Measurements from ENCODE around the gene GNAQ.

Gene GNAQ

DNA sequence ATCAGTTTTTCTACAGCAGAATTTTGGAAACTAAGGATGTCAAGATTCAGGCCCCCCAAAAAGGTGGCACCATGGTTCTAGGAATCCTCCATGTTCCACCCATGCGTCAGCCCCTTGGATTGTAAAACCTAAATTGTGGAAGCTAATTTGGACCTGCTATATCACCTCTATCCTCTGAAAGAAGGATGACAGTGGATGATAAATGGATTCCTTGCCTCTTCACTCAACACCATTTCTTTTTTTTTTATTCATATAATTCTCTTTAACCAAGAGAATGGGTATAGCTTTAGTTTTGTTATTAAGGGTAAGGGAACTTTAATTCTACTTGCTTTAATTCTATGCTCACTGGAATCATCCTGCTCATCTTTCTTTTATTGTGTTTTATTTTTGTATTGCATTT, 71.8 kb downstream of the GNAQ start:
- no peak overlapping the region for H3K4me2 ChIP-seq (ENCODE audit: low read length, poor library complexity, severe bottlenecking)
- no peak overlapping the region for H3K14ac ChIP-seq (ENCODE audit: low read length in 2 of 2)
- no peak for DNase-seq
- H3K23ac ChIP-seq (ENCODE audit: low read length in 2 of 2) = no peak overlapping the region
- peaks cover 19% of the 10 kb centered on the region for H3K79me1 ChIP-seq (replicated peaks; ENCODE audit: low read length, poor library complexity, severe bottlenecking)
- no peak overlapping the region for H2BK15ac ChIP-seq (ENCODE audit: low read depth, poor library complexity, severe bottlenecking)
- H4K8ac ChIP-seq (ENCODE audit: low read length) = no peak overlapping the region
- H3K9me3 ChIP-seq (ENCODE audit: control insufficient read depth, low read length) = no peaks in the 10 kb centered on the region
- peaks cover 5% of the 10 kb centered on the region for H3K4me1 ChIP-seq (ENCODE audit: control insufficient read depth, insufficient read depth, low read depth, low read length)
- H2BK120ac ChIP-seq (ENCODE audit: low read depth, low read length) = no peak overlapping the region
- no CpG with 5 or more reads among the region's 1 CpG for WGBS
- no peaks in the 10 kb centered on the region for H3K27me3 ChIP-seq (ENCODE audit: control insufficient read depth in 1 of 2, insufficient read depth in 1 of 2, low read length in 2 of 2)
- H3K9ac ChIP-seq (ENCODE audit: low read length) = no peak overlapping the region
- no peaks in the 10 kb centered on the region for H3K36me3 ChIP-seq (ENCODE audit: control insufficient read depth in 1 of 2, insufficient read depth in 2 of 2, low read depth in 1 of 2, low read length in 2 of 2)
- no peak overlapping the region for H2BK12ac ChIP-seq (ENCODE audit: low read length in 2 of 2)
- H2AK5ac ChIP-seq (ENCODE audit: low read length, severe bottlenecking) = no peak overlapping the region
- H3K18ac ChIP-seq (ENCODE audit: low read depth in 1 of 2, low read length in 2 of 2) = no peak overlapping the region
- H3K27ac ChIP-seq (ENCODE audit: low read length, poor library complexity, severe bottlenecking) = no peak overlapping the region
- no peak overlapping the region for H4K91ac ChIP-seq (ENCODE audit: low read length)
- no peak overlapping the region for H2BK5ac ChIP-seq (ENCODE audit: low read depth, low read length, poor library complexity, severe bottlenecking)
- H3K4ac ChIP-seq (ENCODE audit: low read depth in 1 of 2, low read length in 2 of 2) = no peak overlapping the region
- H3K4me3 ChIP-seq (ENCODE audit: insufficient read depth in 1 of 2, low read depth in 1 of 2, low read length in 2 of 2) = no peak overlapping the region
- no peak overlapping the region for H2AFZ ChIP-seq (ENCODE audit: low read depth, low read length)

DNA sequence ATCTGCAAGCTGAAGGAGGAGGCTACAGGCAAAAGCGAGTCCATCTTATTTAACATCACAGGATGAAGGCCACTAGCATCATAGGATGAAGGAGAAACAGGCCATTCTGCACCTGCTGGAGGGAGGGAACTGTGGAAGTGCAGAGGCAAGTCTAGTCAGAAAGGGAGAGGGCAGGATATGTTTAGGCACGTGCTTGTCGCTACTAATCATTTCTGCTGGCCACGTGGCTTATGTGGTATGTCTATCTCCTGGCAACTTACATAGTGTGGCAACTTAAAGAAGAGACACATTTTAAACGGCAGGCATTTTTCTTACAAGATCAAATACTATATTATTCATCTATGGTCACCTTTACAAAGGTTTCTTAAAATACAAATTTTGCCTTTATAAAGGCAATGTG, 74.0 kb downstream of the GNAQ start:
- no peak overlapping the region for H3K9ac ChIP-seq (ENCODE audit: low read length)
- H3K4ac ChIP-seq (ENCODE audit: low read depth in 1 of 2, low read length in 2 of 2) = no peak overlapping the region
- H3K23ac ChIP-seq (ENCODE audit: low read length in 2 of 2) = no peak overlapping the region
- H4K91ac ChIP-seq (ENCODE audit: low read length) = no peak overlapping the region
- H3K4me2 ChIP-seq (ENCODE audit: low read length, poor library complexity, severe bottlenecking) = no peak overlapping the region
- H4K8ac ChIP-seq (ENCODE audit: low read length) = no peak overlapping the region
- no peaks in the 10 kb centered on the region for H3K9me3 ChIP-seq (ENCODE audit: control insufficient read depth, low read length)
- peaks cover 7% of the 10 kb centered on the region for H3K4me1 ChIP-seq (ENCODE audit: control insufficient read depth, insufficient read depth, low read depth, low read length)
- peaks cover 19% of the 10 kb centered on the region for H3K79me1 ChIP-seq (replicated peaks; ENCODE audit: low read length, poor library complexity, severe bottlenecking)
- no peaks in the 10 kb centered on the region for H3K36me3 ChIP-seq (ENCODE audit: control insufficient read depth in 1 of 2, insufficient read depth in 2 of 2, low read depth in 1 of 2, low read length in 2 of 2)
- H2BK12ac ChIP-seq (ENCODE audit: low read length in 2 of 2) = no peak overlapping the region
- H2AK5ac ChIP-seq (ENCODE audit: low read length, severe bottlenecking) = no peak overlapping the region
- H3K27me3 ChIP-seq (ENCODE audit: control insufficient read depth in 1 of 2, insufficient read depth in 1 of 2, low read length in 2 of 2) = no peaks in the 10 kb centered on the region
- H3K14ac ChIP-seq (ENCODE audit: low read length in 2 of 2) = no peak overlapping the region
- no peak overlapping the region for H3K18ac ChIP-seq (ENCODE audit: low read depth in 1 of 2, low read length in 2 of 2)
- 92% methylated on average over 4 of the region's 5 CpGs for WGBS
- H3K4me3 ChIP-seq (ENCODE audit: insufficient read depth in 1 of 2, low read depth in 1 of 2, low read length in 2 of 2) = no peak overlapping the region
- no peak overlapping the region for H3K27ac ChIP-seq (ENCODE audit: low read length, poor library complexity, severe bottlenecking)
- DNase-seq = no peak
- H2BK5ac ChIP-seq (ENCODE audit: low read depth, low read length, poor library complexity, severe bottlenecking) = no peak overlapping the region
- no peak overlapping the region for H2BK15ac ChIP-seq (ENCODE audit: low read depth, poor library complexity, severe bottlenecking)
- H2BK120ac ChIP-seq (ENCODE audit: low read depth, low read length) = no peak overlapping the region
- peak overlapping the region; percentile 18 for H2AFZ ChIP-seq (ENCODE audit: low read depth, low read length)

DNA sequence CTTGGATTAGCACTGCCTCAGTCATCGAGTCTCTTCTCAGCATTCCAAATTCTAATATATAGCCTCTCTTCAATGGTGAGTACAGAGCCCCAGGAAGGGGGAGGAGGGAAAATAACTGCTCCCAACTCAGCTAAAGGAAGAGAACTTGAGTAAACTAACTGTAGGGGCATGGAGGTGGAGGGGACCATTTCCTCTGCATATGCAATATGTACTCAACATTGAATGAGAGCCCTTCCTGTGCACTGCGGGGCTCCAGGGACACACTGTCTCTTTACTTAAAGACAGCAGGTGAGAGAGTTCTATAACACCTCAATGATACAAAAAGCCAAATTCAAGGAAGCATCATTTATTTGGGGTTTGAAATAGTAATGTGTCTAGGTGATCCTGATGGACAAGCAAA, 75.1 kb downstream of the GNAQ start:
- no peak overlapping the region for H3K9ac ChIP-seq (ENCODE audit: low read length)
- no peak for DNase-seq
- no peak overlapping the region for H2BK5ac ChIP-seq (ENCODE audit: low read depth, low read length, poor library complexity, severe bottlenecking)
- H3K27ac ChIP-seq (ENCODE audit: low read length, poor library complexity, severe bottlenecking) = no peak overlapping the region
- H3K79me1 ChIP-seq (replicated peaks; ENCODE audit: low read length, poor library complexity, severe bottlenecking) = peaks cover 21% of the 10 kb centered on the region
- H2BK12ac ChIP-seq (ENCODE audit: low read length in 2 of 2) = no peak overlapping the region
- H2BK120ac ChIP-seq (ENCODE audit: low read depth, low read length) = no peak overlapping the region
- H3K4me2 ChIP-seq (ENCODE audit: low read length, poor library complexity, severe bottlenecking) = no peak overlapping the region
- no peak overlapping the region for H3K4ac ChIP-seq (ENCODE audit: low read depth in 1 of 2, low read length in 2 of 2)
- no peak overlapping the region for H3K14ac ChIP-seq (ENCODE audit: low read length in 2 of 2)
- H3K4me1 ChIP-seq (ENCODE audit: control insufficient read depth, insufficient read depth, low read depth, low read length) = peaks cover 6% of the 10 kb centered on the region
- no peak overlapping the region for H4K8ac ChIP-seq (ENCODE audit: low read length)
- no peaks in the 10 kb centered on the region for H3K9me3 ChIP-seq (ENCODE audit: control insufficient read depth, low read length)
- H4K91ac ChIP-seq (ENCODE audit: low read length) = no peak overlapping the region
- no peak overlapping the region for H3K4me3 ChIP-seq (ENCODE audit: insufficient read depth in 1 of 2, low read depth in 1 of 2, low read length in 2 of 2)
- no peak overlapping the region for H2BK15ac ChIP-seq (ENCODE audit: low read depth, poor library complexity, severe bottlenecking)
- H3K23ac ChIP-seq (ENCODE audit: low read length in 2 of 2) = no peak overlapping the region
- H2AFZ ChIP-seq (ENCODE audit: low read depth, low read length) = no peak overlapping the region
- H2AK5ac ChIP-seq (ENCODE audit: low read length, severe bottlenecking) = no peak overlapping the region
- H3K36me3 ChIP-seq (ENCODE audit: control insufficient read depth in 1 of 2, insufficient read depth in 2 of 2, low read depth in 1 of 2, low read length in 2 of 2) = no peaks in the 10 kb centered on the region
- WGBS = 20% methylated on average over 1 of the region's 2 CpGs
- no peaks in the 10 kb centered on the region for H3K27me3 ChIP-seq (ENCODE audit: control insufficient read depth in 1 of 2, insufficient read depth in 1 of 2, low read length in 2 of 2)
- no peak overlapping the region for H3K18ac ChIP-seq (ENCODE audit: low read depth in 1 of 2, low read length in 2 of 2)

DNA sequence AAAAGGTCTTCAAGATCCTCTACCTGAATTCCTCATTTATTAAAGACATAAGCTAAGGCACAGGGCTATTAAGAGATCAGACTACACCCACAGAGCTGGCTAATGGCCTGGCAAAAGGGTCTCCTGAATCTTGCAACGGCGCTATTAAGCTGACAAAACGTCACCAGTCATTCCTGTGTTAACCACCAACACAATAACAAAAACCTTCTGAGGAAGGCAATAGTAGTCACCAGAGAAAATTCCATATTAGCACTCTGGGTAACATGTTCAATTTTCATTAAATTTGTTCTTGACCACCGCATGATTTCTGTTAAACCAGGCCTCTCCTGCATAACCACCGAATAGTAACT, 77.0 kb downstream of the GNAQ start:
- H3K27ac ChIP-seq (ENCODE audit: low read length, poor library complexity, severe bottlenecking) = no peak overlapping the region
- WGBS = 69% methylated on average over 5 of the region's 5 CpGs
- no peak overlapping the region for H2AK5ac ChIP-seq (ENCODE audit: low read length, severe bottlenecking)
- H3K18ac ChIP-seq (ENCODE audit: low read depth in 1 of 2, low read length in 2 of 2) = no peak overlapping the region
- no peaks in the 10 kb centered on the region for H3K9me3 ChIP-seq (ENCODE audit: control insufficient read depth, low read length)
- H2BK120ac ChIP-seq (ENCODE audit: low read depth, low read length) = no peak overlapping the region
- peaks cover 19% of the 10 kb centered on the region for H3K79me1 ChIP-seq (replicated peaks; ENCODE audit: low read length, poor library complexity, severe bottlenecking)
- H4K8ac ChIP-seq (ENCODE audit: low read length) = no peak overlapping the region
- H2BK12ac ChIP-seq (ENCODE audit: low read length in 2 of 2) = no peak overlapping the region
- no peak overlapping the region for H3K4me3 ChIP-seq (ENCODE audit: insufficient read depth in 1 of 2, low read depth in 1 of 2, low read length in 2 of 2)
- H3K23ac ChIP-seq (ENCODE audit: low read length in 2 of 2) = no peak overlapping the region
- H4K91ac ChIP-seq (ENCODE audit: low read length) = no peak overlapping the region
- H2AFZ ChIP-seq (ENCODE audit: low read depth, low read length) = no peak overlapping the region
- no peak overlapping the region for H3K4me2 ChIP-seq (ENCODE audit: low read length, poor library complexity, severe bottlenecking)
- no peak overlapping the region for H3K4ac ChIP-seq (ENCODE audit: low read depth in 1 of 2, low read length in 2 of 2)
- H2BK15ac ChIP-seq (ENCODE audit: low read depth, poor library complexity, severe bottlenecking) = no peak overlapping the region
- H3K36me3 ChIP-seq (ENCODE audit: control insufficient read depth in 1 of 2, insufficient read depth in 2 of 2, low read depth in 1 of 2, low read length in 2 of 2) = no peaks in the 10 kb centered on the region
- peak; percentile 52 for DNase-seq
- H3K14ac ChIP-seq (ENCODE audit: low read length in 2 of 2) = no peak overlapping the region
- H3K9ac ChIP-seq (ENCODE audit: low read length) = peak overlapping the region; percentile 80
- H3K4me1 ChIP-seq (ENCODE audit: control insufficient read depth, insufficient read depth, low read depth, low read length) = peaks cover 4% of the 10 kb centered on the region
- no peak overlapping the region for H2BK5ac ChIP-seq (ENCODE audit: low read depth, low read length, poor library complexity, severe bottlenecking)
- no peaks in the 10 kb centered on the region for H3K27me3 ChIP-seq (ENCODE audit: control insufficient read depth in 1 of 2, insufficient read depth in 1 of 2, low read length in 2 of 2)
